ENCODE measurements around the gene B4GALT5. TPM values are rescaled to one million over a fixed set of nuclear protein-coding genes. Genes with fewer than 3 reads are reported as not detected.

The B4GALT5 gene
- total and polyA plus RNA-seq, 2 donors (not counting 1 experiment from before 2014, with no cell fraction given): 21.0 to 28.0 TPM

- no peaks in the 10 kb centered on the region for H3K9me3 ChIP-seq (ENCODE audit: control insufficient read depth, insufficient read depth, low read depth, low read length)
- H2AFZ ChIP-seq (ENCODE audit: low read length): no peak overlapping the region
- H3K4me2 ChIP-seq (ENCODE audit: extremely low read depth, insufficient read depth, low read length): no peak overlapping the region
- H3K27ac ChIP-seq (ENCODE audit: insufficient read depth, low read length): no peak overlapping the region
- TF ChIP-seq CTCF (conservative IDR thresholded peaks at IDR 0.05 in 1 of 2, IDR thresholded peaks at IDR 0.05 in 1 of 2; ENCODE audit: low read depth in 1 of 2, low read length in 2 of 2) (no peak), EZH2 (IDR thresholded peaks at IDR 0.05; ENCODE audit: low read length, missing control alignments) (no peak)
- no peaks in the 10 kb centered on the region for H3K79me2 ChIP-seq (ENCODE audit: control insufficient read depth, insufficient read depth, low read length)
- H3K27me3 ChIP-seq (ENCODE audit: control insufficient read depth, insufficient read depth, low read length): peaks cover 6% of the 10 kb centered on the region
- H3K4me1 ChIP-seq (ENCODE audit: control insufficient read depth, extremely low read depth, insufficient read depth, low read length): peaks cover 2% of the 10 kb centered on the region
- no peaks in the 10 kb centered on the region for H4K20me1 ChIP-seq (ENCODE audit: control insufficient read depth, extremely low read depth, insufficient read depth, low read length)
- H3K9ac ChIP-seq (ENCODE audit: insufficient read depth, low read length): no peak overlapping the region
- DNase-seq (ENCODE audit: low read depth in 2 of 2): no peak
- no peak overlapping the region for H3K4me3 ChIP-seq (replicated peaks in 1 of 4; ENCODE audit: control extremely low read depth in 1 of 4, insufficient read depth in 1 of 4, low read depth in 3 of 4, low read length in 4 of 4)
- H3K36me3 ChIP-seq (ENCODE audit: control insufficient read depth, insufficient read depth, low read length): no peaks in the 10 kb centered on the region
These were observed 38.7 kb upstream of the B4GALT5 start for GRCh38 chr20:49752201-49752903.

GRCh38 chr20:49751397-49751736 is 37.7 kb upstream of the B4GALT5 start:
- H3K9ac ChIP-seq (ENCODE audit: insufficient read depth, low read length): no peak overlapping the region
- H3K9me3 ChIP-seq (ENCODE audit: control insufficient read depth, insufficient read depth, low read depth, low read length): no peaks in the 10 kb centered on the region
- peaks cover 2% of the 10 kb centered on the region for H3K4me1 ChIP-seq (ENCODE audit: control insufficient read depth, extremely low read depth, insufficient read depth, low read length)
- H3K4me3 ChIP-seq (replicated peaks in 1 of 4; ENCODE audit: control extremely low read depth in 1 of 4, insufficient read depth in 1 of 4, low read depth in 3 of 4, low read length in 4 of 4): no peak overlapping the region
- no peaks in the 10 kb centered on the region for H3K36me3 ChIP-seq (ENCODE audit: control insufficient read depth, insufficient read depth, low read length)
- H3K4me2 ChIP-seq (ENCODE audit: extremely low read depth, insufficient read depth, low read length): no peak overlapping the region
- H3K27ac ChIP-seq (ENCODE audit: insufficient read depth, low read length): no peak overlapping the region
- DNase-seq (ENCODE audit: low read depth in 2 of 2): no peak
- H3K27me3 ChIP-seq (ENCODE audit: control insufficient read depth, insufficient read depth, low read length): peaks cover 4% of the 10 kb centered on the region
- TF ChIP-seq EZH2 (IDR thresholded peaks at IDR 0.05; ENCODE audit: low read length, missing control alignments) (no peak), CTCF (conservative IDR thresholded peaks at IDR 0.05 in 1 of 2, IDR thresholded peaks at IDR 0.05 in 1 of 2; ENCODE audit: low read depth in 1 of 2, low read length in 2 of 2) (no peak)
- no peak overlapping the region for H2AFZ ChIP-seq (ENCODE audit: low read length)
- no peaks in the 10 kb centered on the region for H3K79me2 ChIP-seq (ENCODE audit: control insufficient read depth, insufficient read depth, low read length)
- H4K20me1 ChIP-seq (ENCODE audit: control insufficient read depth, extremely low read depth, insufficient read depth, low read length): no peaks in the 10 kb centered on the region

- H2AFZ ChIP-seq (ENCODE audit: low read length): no peak overlapping the region
These were observed 37.1 kb upstream of the B4GALT5 start for GRCh38 chr20:49750611-49751396.

More at GRCh38 chr20:49750611-49751396, 37.1 kb upstream of the B4GALT5 start:
- TF ChIP-seq CTCF (conservative IDR thresholded peaks at IDR 0.05 in 1 of 2, IDR thresholded peaks at IDR 0.05 in 1 of 2; ENCODE audit: low read depth in 1 of 2, low read length in 2 of 2) (no peak), EZH2 (IDR thresholded peaks at IDR 0.05; ENCODE audit: low read length, missing control alignments) (no peak)
- Histone ChIP-seq H3K4me3 (replicated peaks in 1 of 4; ENCODE audit: control extremely low read depth in 1 of 4, insufficient read depth in 1 of 4, low read depth in 3 of 4, low read length in 4 of 4) (no peak overlapping the region), H3K9ac (ENCODE audit: insufficient read depth, low read length) (no peak overlapping the region), H3K4me2 (ENCODE audit: extremely low read depth, insufficient read depth, low read length) (no peak overlapping the region), H3K27me3 (ENCODE audit: control insufficient read depth, insufficient read depth, low read length) (peaks cover 4% of the 10 kb centered on the region), H3K4me1 (ENCODE audit: control insufficient read depth, extremely low read depth, insufficient read depth, low read length) (peaks cover 2% of the 10 kb centered on the region), H3K9me3 (ENCODE audit: control insufficient read depth, insufficient read depth, low read depth, low read length) (no peaks in the 10 kb centered on the region), H3K79me2 (ENCODE audit: control insufficient read depth, insufficient read depth, low read length) (no peaks in the 10 kb centered on the region), H3K36me3 (ENCODE audit: control insufficient read depth, insufficient read depth, low read length) (no peaks in the 10 kb centered on the region), H3K27ac (ENCODE audit: insufficient read depth, low read length) (no peak overlapping the region), H4K20me1 (ENCODE audit: control insufficient read depth, extremely low read depth, insufficient read depth, low read length) (no peaks in the 10 kb centered on the region)
- no peak for DNase-seq (ENCODE audit: low read depth in 2 of 2)

All from fibroblast of lung (primary cell).